OCI-LY7 (cell line): ENCODE measurements around the gene VARS2. TPM values are rescaled to one million over a fixed set of nuclear protein-coding genes. Genes with fewer than 3 reads are reported as not detected.

Experiments used
- BruUV-seq: library from RNA; stranded (reverse); fragments of 400-500 nt; replicated peaks from 2 replicates; lab custom pipeline; 2021; lab: Mats Ljungman, UMichigan
- CTCF ChIA-PET: fragments of 300-600 bp; sonication (Branson Sonifier 250); formaldehyde crosslinking; loops from one replicate; lab custom pipeline; 2022; ENCODE audit warnings: antibody characterized with exemption; ENCODE audit not compliant: unreplicated experiment; lab: Charles Lee
- POLR2A ChIA-PET: fragments of 300-600 bp; sonication (Branson Sonifier 250); formaldehyde crosslinking; loops from one replicate; lab custom pipeline; 2022; ENCODE audit warnings: antibody characterized with exemption; lab: Charles Lee
- DNase-seq: peaks from one replicate; pipeline ENCODE4 v3.0.0-alpha.2; 2015; ENCODE audit warnings: low spot score
- H2AFZ ChIP-seq: fragments of 200-600 bp; sonication (generic), shearing (Covaris generic); 2 replicates; pipeline ENCODE4 v1.6.1; 2014; ENCODE audit warnings: mild to moderate bottlenecking, antibody characterized with exemption, low read length, moderate library complexity
- H3K27ac ChIP-seq: fragments of 200-600 bp; sonication (generic); 2 replicates; pipeline ENCODE4 v1.5.1; 2014; ENCODE audit warnings: mixed run types, low read depth, mild to moderate bottlenecking, moderate library complexity, low read length, inconsistent platforms; ENCODE audit not compliant: poor library complexity, severe bottlenecking
- H3K36me3 ChIP-seq: fragments of 200-600 bp; sonication (generic); 2 replicates; pipeline ENCODE4 v1.6.1; 2014; ENCODE audit warnings: mild to moderate bottlenecking, antibody characterized with exemption, low read length, moderate library complexity, mixed read lengths; ENCODE audit not compliant: insufficient read depth
- H3K4me1 ChIP-seq: fragments of 200-600 bp; sonication (generic); 2 replicates; pipeline ENCODE4 v1.5.1; 2014; ENCODE audit warnings: mild to moderate bottlenecking, low read length; ENCODE audit not compliant: insufficient read depth, poor library complexity, severe bottlenecking
- H3K4me2 ChIP-seq: fragments of 200-600 bp; sonication (generic); 2 replicates; pipeline ENCODE4 v1.6.1; 2014; ENCODE audit warnings: mild to moderate bottlenecking, low read length
- H3K4me3 ChIP-seq: fragments of 200-600 bp; sonication (generic); 2 replicates; pipeline ENCODE4 v1.5.1; 2014; ENCODE audit warnings: mild to moderate bottlenecking, low read depth, low read length; ENCODE audit not compliant: poor library complexity, severe bottlenecking
- H3K79me2 ChIP-seq: fragments of 200-600 bp; sonication (generic); 2 replicates; pipeline ENCODE4 v1.6.1; 2016; ENCODE audit warnings: low read depth, mild to moderate bottlenecking, low read length, moderate library complexity, mixed read lengths; ENCODE audit not compliant: insufficient read depth
- H3K9me2 ChIP-seq: fragments of 200-600 bp; sonication (generic); 2 replicates; pipeline ENCODE4 v1.6.1; 2016; ENCODE audit warnings: mild to moderate bottlenecking, low read length, mixed read lengths; ENCODE audit not compliant: insufficient read depth
- H3K9me3 ChIP-seq: fragments of 200-600 bp; sonication (generic); 2 replicates; pipeline ENCODE4 v1.6.1; 2014; ENCODE audit warnings: mild to moderate bottlenecking, mixed run types, low read length, mixed read lengths
- H4K20me1 ChIP-seq: fragments of 200-600 bp; sonication (generic); 2 replicates; pipeline ENCODE4 v1.6.1; 2014; ENCODE audit warnings: mild to moderate bottlenecking, antibody characterized with exemption, low read length, moderate library complexity, mixed read lengths; ENCODE audit not compliant: insufficient read depth
- CTCF ChIP-seq: fragments of 200-600 bp; sonication (generic); conservative IDR thresholded peaks from 2 replicates; pipeline ENCODE4 v1.5.1; 2014; ENCODE audit warnings: mild to moderate bottlenecking, antibody characterized with exemption, low read length, moderate library complexity, mixed read lengths
- EZH2phosphoT487 ChIP-seq: fragments of 200-600 bp; sonication (generic); IDR thresholded peaks from 2 replicates; pipeline ENCODE4 v1.6.1; 2018; ENCODE audit warnings: low read depth, borderline replicate concordance, mild to moderate bottlenecking, mixed run types, antibody characterized with exemption, low read length, moderate library complexity, mixed read lengths
- intact Hi-C: fragments of 100-400 bp; cut with micrococcal nuclease; formaldehyde crosslinking; loops from one replicate; pipeline ENCODE4 v1.10.0; 2022; ENCODE audit not compliant: unreplicated experiment
- total RNA-seq, 2 experiments: library from RNA; depleted of rRNA in 1 of 2; stranded (reverse); fragments of >200 nt in 1 of 2; shearing (Covaris generic) in 1 of 2; gene quantifications; 2 replicates each; pipeline ENCODE4 v1.2.3, GENCODE V29; 2014 to 2022

VARS2 gene
- total RNA-seq, 2 experiments from 2014 or later: 81.8 to 98.9 TPM

- TF ChIP-seq EZH2phosphoT487: no peak
- TF ChIP-seq CTCF: no peak
- CTCF ChIA-PET: no interaction called here
- no peaks in the 10 kb centered on the region for H3K9me2 ChIP-seq
- H4K20me1 ChIP-seq: no peaks in the 10 kb centered on the region
- no peak overlapping the region for H3K4me3 ChIP-seq
- 0 out of 2 replicates have a peak, but pooled peaks cover 3% of the 10 kb centered on the region for H3K36me3 ChIP-seq
- no peak overlapping the region for H3K4me2 ChIP-seq
- no TSS peak for BruUV-seq
- intact Hi-C loops: no loop called here
- no peaks in the 10 kb centered on the region for H3K9me3 ChIP-seq
- peaks cover 17% of the 10 kb centered on the region for H3K4me1 ChIP-seq
- DNase-seq: no peak
- H3K79me2 ChIP-seq: no peaks in the 10 kb centered on the region
- POLR2A ChIA-PET: no interaction called here
- H3K27ac ChIP-seq: no peak overlapping the region
- H2AFZ ChIP-seq: no peak overlapping the region
Observed at GRCh38 chr6:30890646-30891449, 23.2 kb upstream of the VARS2 start.

DNA sequence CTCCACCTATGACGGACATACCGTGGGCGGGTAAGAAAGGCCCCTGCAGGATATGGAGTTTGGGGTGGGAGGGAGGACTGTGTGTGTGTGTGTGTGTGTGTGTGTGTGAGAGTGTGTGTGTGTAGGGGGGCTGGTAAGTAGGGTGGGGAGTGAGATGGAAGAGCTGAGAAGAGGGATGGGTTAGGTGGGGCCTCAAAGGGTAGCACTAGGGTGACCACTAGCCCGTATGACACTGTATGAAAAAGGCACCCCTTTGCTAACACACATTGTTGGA lies 22.7 kb upstream of the VARS2 start:
- no peak for TF ChIP-seq CTCF
- no peak for TF ChIP-seq EZH2phosphoT487
- H2AFZ ChIP-seq: no peak overlapping the region
- POLR2A ChIA-PET: no interaction called here
- H3K27ac ChIP-seq: no peak overlapping the region
- BruUV-seq: no TSS peak
- H3K4me2 ChIP-seq: no peak overlapping the region
- intact Hi-C loops: no loop called here
- H3K9me3 ChIP-seq: no peaks in the 10 kb centered on the region
- no peak for DNase-seq
- CTCF ChIA-PET: no interaction called here
- H3K4me3 ChIP-seq: no peak overlapping the region
- no peaks in the 10 kb centered on the region for H3K79me2 ChIP-seq
- H3K4me1 ChIP-seq: peaks cover 12% of the 10 kb centered on the region
- no peaks in the 10 kb centered on the region for H3K9me2 ChIP-seq
- H3K36me3 ChIP-seq: 0 out of 2 replicates have a peak, but pooled peaks cover 3% of the 10 kb centered on the region
- H4K20me1 ChIP-seq: no peaks in the 10 kb centered on the region

- CTCF ChIA-PET: no interaction called here
- no peaks in the 10 kb centered on the region for H3K79me2 ChIP-seq
Observed at GRCh38 chr6:30891816-30892538, 22.1 kb upstream of the VARS2 start.

More at GRCh38 chr6:30891816-30892538, 22.1 kb upstream of the VARS2 start:
- no TSS peak for BruUV-seq
- H3K9me2 ChIP-seq: no peaks in the 10 kb centered on the region
- no peaks in the 10 kb centered on the region for H4K20me1 ChIP-seq
- H3K4me3 ChIP-seq: no peak overlapping the region
- TF ChIP-seq CTCF: no peak
- no peak for TF ChIP-seq EZH2phosphoT487
- no peaks in the 10 kb centered on the region for H3K9me3 ChIP-seq
- 0 out of 2 replicates have a peak, but pooled peaks cover 3% of the 10 kb centered on the region for H3K36me3 ChIP-seq
- H3K4me2 ChIP-seq: no peak overlapping the region
- H2AFZ ChIP-seq: no peak overlapping the region
- intact Hi-C loops: no loop called here
- no peak for DNase-seq
- peaks cover 7% of the 10 kb centered on the region for H3K4me1 ChIP-seq
- POLR2A ChIA-PET: no interaction called here
- no peak overlapping the region for H3K27ac ChIP-seq
